Liver (tissue), 9 donors: ENCODE measurements around the gene VWA7. TPM values are rescaled to one million over a fixed set of nuclear protein-coding genes. Genes with fewer than 3 reads are reported as not detected.
A peak's percentile ranks its signal among the peaks of the same experiment; 100 is the strongest.

Source experiments
- DNase-seq: peaks from one replicate; pipeline ENCODE4 v3.0.0-alpha.2; 2017; ENCODE audit warnings: low spot score
- H3K27ac ChIP-seq, 2 donors: one replicate each; pipeline ENCODE4 v1.7.0; 2013; ENCODE audit warnings: inconsistent platforms in 2 of 2, low read length in 2 of 2, control low read depth in 1 of 2, low read depth in 1 of 2, mild to moderate bottlenecking in 1 of 2
- H3K27me3 ChIP-seq, 4 donors: one replicate each; pipeline versions ENCODE4 v1.6.1 to v1.7.0; 2013; ENCODE audit warnings: low read length in 3 of 4, inconsistent platforms in 1 of 4, mild to moderate bottlenecking in 1 of 4, moderate library complexity in 1 of 4; ENCODE audit not compliant: control insufficient read depth in 4 of 4, insufficient read depth in 4 of 4
- H3K36me3 ChIP-seq, 4 donors: one replicate each; pipeline versions ENCODE4 v1.6.1 to v1.7.0; 2013; ENCODE audit warnings: low read length in 3 of 4, mild to moderate bottlenecking in 3 of 4, low read depth in 1 of 4, moderate library complexity in 1 of 4; ENCODE audit not compliant: control insufficient read depth in 4 of 4, insufficient read depth in 3 of 4
- H3K4me1 ChIP-seq, 4 donors: one replicate each; pipeline versions ENCODE4 v1.6.1 to v1.7.0; 2013; ENCODE audit warnings: low read length in 3 of 4, mild to moderate bottlenecking in 3 of 4, moderate library complexity in 1 of 4; ENCODE audit not compliant: control insufficient read depth in 4 of 4, insufficient read depth in 4 of 4
- H3K4me3 ChIP-seq, 3 donors: one replicate each; pipeline versions ENCODE4 v1.6.1 to v1.7.0; 2013; ENCODE audit warnings: low read length in 3 of 3, control low read depth in 1 of 3, low read depth in 1 of 3, mild to moderate bottlenecking in 1 of 3
- H3K9ac ChIP-seq, 2 donors: one replicate each; pipeline ENCODE4 v1.7.0; 2013; ENCODE audit warnings: low read length in 2 of 2, mild to moderate bottlenecking in 2 of 2, moderate library complexity in 2 of 2, control low read depth in 1 of 2, low read depth in 1 of 2
- H3K9me3 ChIP-seq, 4 donors: one replicate each; pipeline versions ENCODE4 v1.6.1 to v1.7.0; 2013; ENCODE audit warnings: low read length in 3 of 4; ENCODE audit not compliant: control insufficient read depth in 4 of 4
- CTCF ChIP-seq: fragments of 150-350 bp; IDR thresholded peaks from 2 replicates; pipeline ENCODE4 v1.5.1; 2017; ENCODE audit warnings: improper control_type of control experiment, low read depth, low read length; ENCODE audit not compliant: missing input control
- EGR1 ChIP-seq, 2 donors: IDR thresholded peaks; 2 replicates each; pipeline ENCODE4 v1.6.1; 2016 to 2018; ENCODE audit warnings: antibody characterized with exemption in 2 of 2, low read depth in 2 of 2
- FOXA2 ChIP-seq: IDR thresholded peaks from 2 replicates; pipeline ENCODE4 v1.6.1; 2016; ENCODE audit warnings: antibody characterized with exemption
- GABPA ChIP-seq, 2 donors: IDR thresholded peaks in 1 of 2; conservative IDR thresholded peaks in 1 of 2; 2 replicates each; pipeline ENCODE4 v1.6.1; 2016; ENCODE audit warnings: antibody characterized with exemption in 2 of 2, mild to moderate bottlenecking in 1 of 2, moderate library complexity in 1 of 2
- HNF4A ChIP-seq, 2 donors: conservative IDR thresholded peaks; 2 replicates each; pipeline ENCODE4 v1.6.1; 2016; ENCODE audit warnings: antibody characterized with exemption in 2 of 2, mild to moderate bottlenecking in 2 of 2
- HNF4G ChIP-seq: IDR thresholded peaks from 2 replicates; pipeline ENCODE4 v1.6.1; 2016; ENCODE audit warnings: antibody characterized with exemption
- JUND ChIP-seq, 2 donors: IDR thresholded peaks; 2 replicates each; pipeline ENCODE4 v1.6.1; 2016; ENCODE audit warnings: antibody characterized with exemption in 2 of 2
- RAD21 ChIP-seq, 2 donors: IDR thresholded peaks; 2 replicates each; pipeline ENCODE4 v1.6.1; 2016; ENCODE audit warnings: antibody characterized with exemption in 2 of 2, mild to moderate bottlenecking in 2 of 2
- REST ChIP-seq: IDR thresholded peaks from 2 replicates; pipeline ENCODE4 v1.6.1; 2016; ENCODE audit warnings: antibody characterized with exemption, mild to moderate bottlenecking
- RXRA ChIP-seq, 2 donors: IDR thresholded peaks; 2 replicates each; pipeline ENCODE4 v1.6.1; 2017 to 2018; ENCODE audit warnings: antibody characterized with exemption in 2 of 2, mild to moderate bottlenecking in 1 of 2
- SP1 ChIP-seq: IDR thresholded peaks from 2 replicates; pipeline ENCODE4 v1.6.1; 2018; ENCODE audit warnings: antibody characterized with exemption, mild to moderate bottlenecking
- TAF1 ChIP-seq: conservative IDR thresholded peaks from 2 replicates; pipeline ENCODE4 v1.6.1; 2016; ENCODE audit warnings: antibody characterized with exemption, mild to moderate bottlenecking
- YY1 ChIP-seq: IDR thresholded peaks from 2 replicates; pipeline ENCODE4 v1.6.1; 2016; ENCODE audit warnings: antibody characterized with exemption, mild to moderate bottlenecking
- ZBTB33 ChIP-seq: IDR thresholded peaks from 2 replicates; pipeline ENCODE4 v1.6.1; 2016; ENCODE audit warnings: antibody characterized with exemption
- WGBS: extraction: QIAGEN DNeasy Blood & Tissue Kit; methylation state at CpG from one replicate; pipeline ENCODE4 v1.1.7; 2013; 5-methylcytosine and 5-hydroxymethylcytosine counted together
- polyA plus RNA-seq, 2 donors: library from polyadenylated mRNA; stranded (reverse) in 1 of 2; unstranded in 1 of 2; fragments of 200-250 nt in 1 of 2; fragments of >200 nt in 1 of 2; fragmentation: Nextera tagmentation in 1 of 2; extraction: Ambion mirVana in 1 of 2; gene quantifications; one replicate each; pipeline versions ENCODE4 v1.2.1 to v1.2.3, GENCODE V29; 2013 to 2015
- total RNA-seq, 2 donors: library from RNA; depleted of rRNA; stranded (reverse); fragments of >200 nt; gene quantifications; one replicate each; pipeline ENCODE4 v1.2.3, GENCODE V29; 2014
- TF ChIP-seq, protein P1 (sequence below): IDR thresholded peaks from 2 replicates; pipeline ENCODE4 v1.6.1; 2016; ENCODE audit warnings: antibody characterized with exemption
- TF ChIP-seq, protein P2 (sequence below): IDR thresholded peaks from 2 replicates; pipeline ENCODE4 v1.6.1; 2016; ENCODE audit warnings: antibody characterized with exemption
- donor health status: healthy.
- donor health status: healthy.
- donor health status: healthy.
- donor health status: healthy.
- donor health status: healthy.

VWA7 gene
- total and polyA plus RNA-seq, 4 donors = 0.17 to 2.0 (median 0.92) TPM

DNA sequence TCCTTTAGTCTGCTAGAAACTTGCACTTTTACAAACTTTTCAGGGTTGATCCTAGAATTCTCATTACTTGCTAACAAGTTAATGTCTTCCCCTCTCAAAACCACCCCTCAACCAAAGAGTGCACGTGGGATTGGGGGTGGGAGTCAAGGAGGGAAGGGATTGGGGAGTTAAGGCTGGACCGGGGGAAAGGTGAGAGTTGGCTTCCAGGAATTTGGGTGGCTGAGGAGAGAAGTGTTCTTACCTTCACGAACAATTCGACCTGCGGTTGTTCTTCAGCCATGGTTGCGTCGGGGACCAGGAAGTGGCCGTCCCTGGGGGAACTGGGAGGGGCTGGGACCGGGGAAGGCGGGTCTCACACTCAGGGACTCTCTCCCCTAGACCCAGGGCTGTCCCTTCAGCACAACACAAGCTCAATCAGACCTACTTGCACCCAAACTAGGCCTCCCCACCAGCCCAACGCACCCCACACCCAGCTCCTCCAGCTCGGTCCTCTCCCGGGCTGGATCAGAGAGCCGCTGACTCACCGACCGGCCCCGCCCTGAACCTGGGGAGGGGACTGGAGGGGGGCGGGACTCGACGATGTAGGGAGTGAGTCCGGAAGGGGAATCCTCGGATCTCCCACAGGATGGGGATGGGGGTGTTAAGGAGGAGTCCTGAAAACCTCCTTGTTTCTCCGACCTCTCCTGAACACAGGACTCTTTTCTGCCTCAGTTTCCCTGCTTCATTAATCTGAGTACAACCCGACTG lies 40.9 kb downstream of the VWA7 start, which contains the start of gene CLIC1:
CLIC1 (minus strand) TSS at position 510 of the 747 bp plus-strand sequence; CDS start at position 280, 230 bp downstream.
- Histone ChIP-seq H3K4me1 (peaks cover 22 to 64% (median 48%) of the 10 kb centered on the region in 4 donors), H3K27ac (peak within 1 kb of the TSS; percentile 90 to 96), H3K9ac (peak within 1 kb of the TSS; percentile 82 to 98), H3K36me3 (peaks cover 4 to 21% (median 19%) of the 10 kb centered on the region in 4 donors), H3K4me3 (peak within 1 kb of the TSS; percentile 53 to 84 (median 80)), H3K9me3 (no peaks in the 10 kb centered on the region), H3K27me3 (no peaks in the 10 kb centered on the region)
- peak; percentile 83 for DNase-seq
- peak; percentile 81 to 88 for TF ChIP-seq JUND (IDR thresholded peaks at IDR 0.05)
- TF ChIP-seq RAD21 (IDR thresholded peaks at IDR 0.05) = no peak
- no peak for TF ChIP-seq CTCF
- no peak for TF ChIP-seq EGR1 (IDR thresholded peaks at IDR 0.05; ENCODE audit: low read depth in 2 of 2)
- TF ChIP-seq TAF1 = no peak
- TF ChIP-seq FOXA2 = no peak
- no peak for TF ChIP-seq GABPA (IDR thresholded peaks at IDR 0.05 in 1 of 2, conservative IDR thresholded peaks at IDR 0.05 in 1 of 2)
- TF ChIP-seq, protein P1, sequence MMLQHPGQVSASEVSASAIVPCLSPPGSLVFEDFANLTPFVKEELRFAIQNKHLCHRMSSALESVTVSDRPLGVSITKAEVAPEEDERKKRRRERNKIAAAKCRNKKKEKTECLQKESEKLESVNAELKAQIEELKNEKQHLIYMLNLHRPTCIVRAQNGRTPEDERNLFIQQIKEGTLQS = peak; percentile 70
- peak in 1 of 2 donors; percentile 21 for TF ChIP-seq RXRA (IDR thresholded peaks at IDR 0.05)
- TF ChIP-seq HNF4A (conservative IDR thresholded peaks at IDR 0.05) = peak; percentile 6
- TF ChIP-seq HNF4G = no peak
- TF ChIP-seq ZBTB33 = no peak
- TF ChIP-seq, protein P2, sequence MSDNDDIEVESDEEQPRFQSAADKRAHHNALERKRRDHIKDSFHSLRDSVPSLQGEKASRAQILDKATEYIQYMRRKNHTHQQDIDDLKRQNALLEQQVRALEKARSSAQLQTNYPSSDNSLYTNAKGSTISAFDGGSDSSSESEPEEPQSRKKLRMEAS = peak; percentile 23
- TF ChIP-seq SP1 = peak; percentile 29
- peak; percentile 75 for TF ChIP-seq REST
- peak; percentile 72 for TF ChIP-seq YY1
- under 1% methylated on average over 24 of the region's 24 CpGs for WGBS
